WTC11 (cell line): ENCODE measurements around the gene KCNG3. TPM values are rescaled to one million over a fixed set of nuclear protein-coding genes. Genes with fewer than 3 reads are reported as not detected.

Experiments
- ATAC-seq: fragments of 200-7000 bp; cut with Tn5 transposase; 2 replicates; pipeline ENCODE4 v1.10.0; 2021; ENCODE audit warnings: mild to moderate bottlenecking, moderate library complexity
- CTCF ChIA-PET: fragments of 300-600 bp; sonication (Branson Sonifier 250); formaldehyde crosslinking; loops from one replicate; lab custom pipeline; 2021; ENCODE audit warnings: antibody characterized with exemption; lab: Charles Lee
- POLR2A ChIA-PET: fragments of 350-600 bp; sonication (Branson Sonifier 250); formaldehyde crosslinking; loops from one replicate; lab custom pipeline; 2021; ENCODE audit warnings: antibody characterized with exemption; lab: Charles Lee
- DNase-seq: peaks from one replicate; pipeline ENCODE4 v3.0.0; 2021; ENCODE audit warnings: low spot score
- H3K27ac Mint-ChIP-seq: 2 replicates; pipeline ENCODE4 v1.8.0; 2021; ENCODE audit warnings: mixed read lengths
- H3K27me3 Mint-ChIP-seq: 2 replicates; pipeline ENCODE4 v1.8.0; 2021; ENCODE audit warnings: low read depth, mild to moderate bottlenecking, moderate library complexity, mixed read lengths
- H3K36me3 Mint-ChIP-seq: 2 replicates; pipeline ENCODE4 v1.8.0; 2021; ENCODE audit warnings: mixed read lengths
- H3K4me1 Mint-ChIP-seq: 2 replicates; pipeline ENCODE4 v1.8.0; 2022; ENCODE audit warnings: mixed read lengths
- H3K4me3 Mint-ChIP-seq: 2 replicates; pipeline ENCODE4 v1.8.0; 2021; ENCODE audit warnings: mild to moderate bottlenecking, moderate library complexity, mixed read lengths
- H3K9me3 Mint-ChIP-seq: 2 replicates; pipeline ENCODE4 v1.8.0; 2021; ENCODE audit warnings: mixed read lengths
- ATF1 ChIP-seq: sonication (generic); formaldehyde crosslinking; IDR thresholded peaks from 2 replicates; pipeline ENCODE4 v1.8.1; 2023; ENCODE audit warnings: mild to moderate bottlenecking, moderate library complexity, missing genetic modification reagents
- ATF2 ChIP-seq: sonication (generic); formaldehyde crosslinking; IDR thresholded peaks from 2 replicates; pipeline ENCODE4 v1.8.1; 2022; ENCODE audit warnings: low read depth, missing genetic modification reagents, borderline replicate concordance
- CDX4 ChIP-seq: fragments of 250-450 bp; sonication (Bioruptor Pico); IDR thresholded peaks from 2 replicates; pipeline ENCODE4 v1.9.0; 2021; ENCODE audit warnings: moderate library complexity, mild to moderate bottlenecking, inconsistent platforms, borderline replicate concordance
- CTCF ChIP-seq: fragments of 200-600 bp; IDR thresholded peaks from 2 replicates; pipeline ENCODE4 v1.8.0; 2022; ENCODE audit warnings: antibody characterized with exemption
- JUN ChIP-seq: sonication (generic); formaldehyde crosslinking; IDR thresholded peaks from 2 replicates; pipeline ENCODE4 v1.8.0; 2023; ENCODE audit warnings: mild to moderate bottlenecking, missing genetic modification reagents
- OVOL2 ChIP-seq: fragments of 250-450 bp; sonication (Bioruptor Pico); IDR thresholded peaks from 2 replicates; pipeline ENCODE4 v1.9.0; 2021; ENCODE audit warnings: mild to moderate bottlenecking, borderline replicate concordance
- SP1 ChIP-seq: sonication (generic); formaldehyde crosslinking; conservative IDR thresholded peaks from 2 replicates; pipeline ENCODE4 v1.8.1; 2022; ENCODE audit warnings: missing genetic modification reagents
- TEAD4 ChIP-seq: sonication (generic); formaldehyde crosslinking; IDR thresholded peaks from 2 replicates; pipeline ENCODE4 v1.8.0; 2022; ENCODE audit warnings: mild to moderate bottlenecking, missing genetic modification reagents
- TP53 ChIP-seq: sonication (generic); formaldehyde crosslinking; IDR thresholded peaks from 2 replicates; pipeline ENCODE4 v1.8.1; 2023; ENCODE audit warnings: mild to moderate bottlenecking, missing genetic modification reagents
- ZBTB43 ChIP-seq: sonication (generic); formaldehyde crosslinking; IDR thresholded peaks from 2 replicates; pipeline ENCODE4 v1.8.1; 2023; ENCODE audit warnings: mild to moderate bottlenecking, missing genetic modification reagents
- ZNF121 ChIP-seq: sonication (generic); formaldehyde crosslinking; IDR thresholded peaks from 2 replicates; pipeline ENCODE4 v1.8.0; 2023; ENCODE audit warnings: missing genetic modification reagents
- ZNF138 ChIP-seq: sonication (generic); formaldehyde crosslinking; conservative IDR thresholded peaks from 2 replicates; pipeline ENCODE4 v1.8.1; 2022; ENCODE audit warnings: mild to moderate bottlenecking, moderate library complexity, missing genetic modification reagents
- total RNA-seq: library from RNA; stranded (reverse); gene quantifications from 3 replicates; pipeline ENCODE4 v1.2.3, GENCODE V29; 2021
- TF ChIP-seq, protein P1 (sequence below): sonication (generic); formaldehyde crosslinking; IDR thresholded peaks from 2 replicates; pipeline ENCODE4 v1.8.1; 2023; ENCODE audit warnings: mild to moderate bottlenecking, missing genetic modification reagents, moderate library complexity
- TF ChIP-seq, protein P2 (sequence below): sonication (generic); formaldehyde crosslinking; IDR thresholded peaks from 2 replicates; pipeline ENCODE4 v1.8.0; 2022; ENCODE audit warnings: missing genetic modification reagents

The KCNG3 gene
- total RNA-seq, 1 experiment from 2014 or later = 15.5 TPM

DNA sequence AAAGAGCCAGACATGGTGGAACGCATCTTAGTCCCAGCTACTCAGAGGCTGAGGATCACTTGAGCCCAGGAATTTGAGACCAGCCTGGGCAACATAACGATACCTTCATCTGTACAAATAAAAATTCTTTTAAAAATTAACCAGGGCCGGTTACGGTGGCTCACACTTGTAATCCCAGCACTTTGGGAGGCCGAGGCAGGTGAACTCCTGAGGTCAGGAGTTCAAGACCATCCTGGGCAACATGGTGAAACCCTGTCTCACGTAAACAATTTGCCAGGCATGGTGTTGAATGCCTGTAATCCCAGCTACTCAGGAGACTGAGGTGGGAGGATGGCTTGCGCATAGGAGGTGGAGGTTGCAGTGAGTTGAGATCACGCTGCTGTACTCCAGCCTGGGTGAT, 25.8 kb upstream of the KCNG3 start (continued):
- TF ChIP-seq ZNF138 (CRISPR knock-in tag) (no peak), OVOL2 (CRISPR knock-in tag) (no peak)

DNA sequence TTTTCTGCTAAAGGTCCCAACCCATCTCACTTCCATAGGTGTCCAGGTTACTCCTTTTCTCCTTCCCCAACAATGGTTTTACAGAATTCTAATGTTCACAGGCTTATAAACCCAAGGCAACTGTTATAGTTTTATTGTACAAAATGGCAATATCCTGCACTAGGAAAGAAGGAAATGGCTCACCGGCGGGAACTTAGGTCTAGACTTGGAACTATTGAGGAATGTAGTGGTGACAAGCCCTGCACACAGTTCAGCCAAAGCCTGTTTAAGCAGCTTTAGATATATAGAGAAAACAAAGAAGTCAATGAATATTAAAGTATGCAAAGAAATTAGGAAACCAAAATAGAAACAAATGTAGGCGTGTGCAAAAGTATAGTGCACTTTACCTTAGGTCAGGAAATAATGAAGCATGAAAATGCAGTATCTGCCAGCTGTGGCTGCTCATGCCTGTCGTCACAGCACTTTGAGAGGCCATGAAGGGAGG, 22.7 kb upstream of the KCNG3 start:
- peaks cover 8% of the 10 kb centered on the region for H3K4me1 Mint-ChIP-seq
- no peaks in the 10 kb centered on the region for H3K36me3 Mint-ChIP-seq
- TF ChIP-seq ATF2 (CRISPR knock-in tag) (no peak), SP1 (no peak), ATF1 (no peak), CDX4 (no peak), TP53 (CRISPR knock-in tag) (no peak), JUN (CRISPR knock-in tag) (no peak), ZBTB43 (CRISPR knock-in tag) (no peak), ZNF121 (CRISPR knock-in tag) (no peak)
- TF ChIP-seq, protein P1, sequence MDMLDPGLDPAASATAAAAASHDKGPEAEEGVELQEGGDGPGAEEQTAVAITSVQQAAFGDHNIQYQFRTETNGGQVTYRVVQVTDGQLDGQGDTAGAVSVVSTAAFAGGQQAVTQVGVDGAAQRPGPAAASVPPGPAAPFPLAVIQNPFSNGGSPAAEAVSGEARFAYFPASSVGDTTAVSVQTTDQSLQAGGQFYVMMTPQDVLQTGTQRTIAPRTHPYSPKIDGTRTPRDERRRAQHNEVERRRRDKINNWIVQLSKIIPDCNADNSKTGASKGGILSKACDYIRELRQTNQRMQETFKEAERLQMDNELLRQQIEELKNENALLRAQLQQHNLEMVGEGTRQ (CRISPR knock-in tag) = no peak
- TF ChIP-seq, protein P2, sequence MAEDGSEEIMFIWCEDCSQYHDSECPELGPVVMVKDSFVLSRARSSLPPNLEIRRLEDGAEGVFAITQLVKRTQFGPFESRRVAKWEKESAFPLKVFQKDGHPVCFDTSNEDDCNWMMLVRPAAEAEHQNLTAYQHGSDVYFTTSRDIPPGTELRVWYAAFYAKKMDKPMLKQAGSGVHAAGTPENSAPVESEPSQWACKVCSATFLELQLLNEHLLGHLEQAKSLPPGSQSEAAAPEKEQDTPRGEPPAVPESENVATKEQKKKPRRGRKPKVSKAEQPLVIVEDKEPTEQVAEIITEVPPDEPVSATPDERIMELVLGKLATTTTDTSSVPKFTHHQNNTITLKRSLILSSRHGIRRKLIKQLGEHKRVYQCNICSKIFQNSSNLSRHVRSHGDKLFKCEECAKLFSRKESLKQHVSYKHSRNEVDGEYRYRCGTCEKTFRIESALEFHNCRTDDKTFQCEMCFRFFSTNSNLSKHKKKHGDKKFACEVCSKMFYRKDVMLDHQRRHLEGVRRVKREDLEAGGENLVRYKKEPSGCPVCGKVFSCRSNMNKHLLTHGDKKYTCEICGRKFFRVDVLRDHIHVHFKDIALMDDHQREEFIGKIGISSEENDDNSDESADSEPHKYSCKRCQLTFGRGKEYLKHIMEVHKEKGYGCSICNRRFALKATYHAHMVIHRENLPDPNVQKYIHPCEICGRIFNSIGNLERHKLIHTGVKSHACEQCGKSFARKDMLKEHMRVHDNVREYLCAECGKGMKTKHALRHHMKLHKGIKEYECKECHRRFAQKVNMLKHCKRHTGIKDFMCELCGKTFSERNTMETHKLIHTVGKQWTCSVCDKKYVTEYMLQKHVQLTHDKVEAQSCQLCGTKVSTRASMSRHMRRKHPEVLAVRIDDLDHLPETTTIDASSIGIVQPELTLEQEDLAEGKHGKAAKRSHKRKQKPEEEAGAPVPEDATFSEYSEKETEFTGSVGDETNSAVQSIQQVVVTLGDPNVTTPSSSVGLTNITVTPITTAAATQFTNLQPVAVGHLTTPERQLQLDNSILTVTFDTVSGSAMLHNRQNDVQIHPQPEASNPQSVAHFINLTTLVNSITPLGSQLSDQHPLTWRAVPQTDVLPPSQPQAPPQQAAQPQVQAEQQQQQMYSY (CRISPR knock-in tag) = no peak
- TF ChIP-seq, all 79 proteins: peak for 0
- no peak overlapping the region; the same call in 1 of the 2 replicates for H3K27ac Mint-ChIP-seq
- CTCF ChIA-PET = interaction anchor here (1.1 kb wide), 1 partner anchor 9 kb away, joined by 4 read pairs; no protein-coding TSS in a partner anchor
- no peak overlapping the region for H3K4me3 Mint-ChIP-seq
- peaks cover 4% of the 10 kb centered on the region for H3K9me3 Mint-ChIP-seq
- no peaks in the 10 kb centered on the region for H3K27me3 Mint-ChIP-seq
- ATAC-seq = no peak
- no peak for DNase-seq
- POLR2A ChIA-PET = no interaction called here

DNA sequence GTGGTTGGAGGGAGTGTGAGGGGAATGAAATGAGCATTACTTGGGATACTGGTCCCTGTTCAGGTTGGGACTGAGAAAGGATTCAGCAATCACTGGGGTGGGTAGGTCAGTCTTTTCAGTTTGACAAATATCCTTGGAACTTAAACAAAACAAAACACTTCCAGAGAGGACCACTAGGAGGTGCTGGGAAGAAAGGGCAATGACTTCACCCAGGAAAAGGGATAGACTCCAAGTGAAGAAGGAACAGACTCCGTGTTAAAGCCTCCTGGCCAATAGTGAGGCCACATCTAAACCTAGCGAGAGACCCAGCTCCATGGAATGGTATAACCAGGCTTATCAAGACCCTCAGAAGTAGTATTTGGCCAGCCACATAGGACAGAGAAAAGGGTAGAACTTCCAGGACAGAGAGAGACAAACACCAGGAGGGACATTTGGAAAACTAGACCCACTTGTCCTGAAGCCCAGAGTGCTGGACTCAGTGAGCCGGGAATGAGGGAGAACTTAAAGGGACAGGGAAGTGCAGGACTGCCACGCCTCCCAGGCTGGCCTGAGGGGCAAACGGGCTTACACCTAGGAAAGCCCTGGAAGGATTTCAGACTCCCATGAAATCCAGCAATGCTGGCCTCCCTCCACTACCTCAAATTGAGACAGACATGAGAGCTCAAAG, 19.6 kb upstream of the KCNG3 start:
- peak; percentile 93 for ATAC-seq
- H3K27me3 Mint-ChIP-seq = no peaks in the 10 kb centered on the region
- TF ChIP-seq CTCF (peak; percentile 70), TEAD4 (CRISPR knock-in tag) (no peak)
- TF ChIP-seq, all 79 proteins: peak for 1
- ChIA-PET CTCF (interaction anchor here (0.6 to 2.6 kb wide), 11 partner anchors 10 to 149 kb away, joined by 3 to 10 read pairs (median 3); no protein-coding TSS in a partner anchor), POLR2A (interaction anchor here (1.2 kb wide), 1 partner anchor 14 kb away, joined by 3 read pairs; no protein-coding TSS in a partner anchor)
- Mint-ChIP-seq H3K27ac (peak overlapping the region; percentile 77; the same call in 1 of the 2 replicates), H3K9me3 (no peaks in the 10 kb centered on the region), H3K4me3 (no peak overlapping the region), H3K4me1 (peaks cover 20% of the 10 kb centered on the region), H3K36me3 (no peaks in the 10 kb centered on the region)
- DNase-seq = peak; percentile 34
